ENCODE results near the gene PHACTR4. TPM values are rescaled to one million over a fixed set of nuclear protein-coding genes. Genes with fewer than 3 reads are reported as not detected.

The PHACTR4 gene
- total RNA-seq, 1 experiment from 2014 or later: 9.1 TPM

DNA sequence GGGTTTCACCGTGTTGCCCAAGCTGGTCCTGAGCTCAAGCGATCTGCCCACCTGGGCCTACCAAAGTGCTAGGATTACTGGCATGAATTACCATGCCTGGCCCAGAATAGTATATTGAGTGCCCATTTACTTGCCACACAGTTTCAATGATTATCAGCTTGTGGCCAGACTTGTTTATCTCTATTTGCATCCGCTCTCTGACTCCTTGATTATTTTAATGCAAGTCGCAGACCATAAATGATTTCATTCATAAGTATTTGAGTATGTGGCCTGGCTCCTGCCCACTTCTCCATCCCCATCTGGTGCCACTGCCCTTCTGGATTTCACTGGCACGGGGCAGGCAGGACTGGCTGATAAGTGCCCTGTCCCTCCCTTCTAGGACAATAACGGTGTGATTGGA lies 165.1 kb downstream of the PHACTR4 start:
- H3K9ac ChIP-seq (ENCODE audit: low read length): no peak overlapping the region
- no peak for ATAC-seq
- CTCF ChIA-PET: no interaction called here

DNA sequence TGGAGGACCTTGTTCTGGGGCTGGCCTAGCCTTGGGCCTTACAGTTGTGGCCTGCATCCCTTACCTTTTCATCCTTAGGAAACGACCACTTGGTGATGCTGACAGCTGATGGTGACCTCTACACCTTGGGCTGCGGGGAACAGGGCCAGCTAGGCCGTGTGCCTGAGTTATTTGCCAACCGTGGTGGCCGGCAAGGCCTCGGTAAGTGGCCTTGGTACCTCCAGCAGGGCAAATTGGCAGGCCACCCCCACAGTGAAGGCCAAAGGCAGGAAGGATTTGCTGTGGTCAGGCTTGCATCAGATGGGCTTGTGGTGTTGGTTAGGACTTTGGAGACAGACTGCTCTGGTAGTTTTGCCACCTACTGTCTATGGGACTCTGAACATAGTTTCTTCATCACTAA lies 165.6 kb downstream of the PHACTR4 start:
- no peaks in the 10 kb centered on the region for H3K9me2 ChIP-seq (replicated peaks; ENCODE audit: low read length)
- H3K36me3 ChIP-seq (ENCODE audit: low read depth, low read length): peaks cover 51% of the 10 kb centered on the region
- H3K27ac ChIP-seq (ENCODE audit: low read length): no peak overlapping the region
- H3K4me1 ChIP-seq (ENCODE audit: insufficient read depth, low read length): no peaks in the 10 kb centered on the region
- no peak overlapping the region for H2AFZ ChIP-seq (ENCODE audit: low read length)
- TF ChIP-seq EZH2 (IDR thresholded peaks at IDR 0.05; ENCODE audit: low read length, unreplicated experiment): no peak
- TF ChIP-seq EZH2phosphoT487 (IDR thresholded peaks at IDR 0.05; ENCODE audit: borderline replicate concordance, low read length): no peak
- TF ChIP-seq, protein P1, sequence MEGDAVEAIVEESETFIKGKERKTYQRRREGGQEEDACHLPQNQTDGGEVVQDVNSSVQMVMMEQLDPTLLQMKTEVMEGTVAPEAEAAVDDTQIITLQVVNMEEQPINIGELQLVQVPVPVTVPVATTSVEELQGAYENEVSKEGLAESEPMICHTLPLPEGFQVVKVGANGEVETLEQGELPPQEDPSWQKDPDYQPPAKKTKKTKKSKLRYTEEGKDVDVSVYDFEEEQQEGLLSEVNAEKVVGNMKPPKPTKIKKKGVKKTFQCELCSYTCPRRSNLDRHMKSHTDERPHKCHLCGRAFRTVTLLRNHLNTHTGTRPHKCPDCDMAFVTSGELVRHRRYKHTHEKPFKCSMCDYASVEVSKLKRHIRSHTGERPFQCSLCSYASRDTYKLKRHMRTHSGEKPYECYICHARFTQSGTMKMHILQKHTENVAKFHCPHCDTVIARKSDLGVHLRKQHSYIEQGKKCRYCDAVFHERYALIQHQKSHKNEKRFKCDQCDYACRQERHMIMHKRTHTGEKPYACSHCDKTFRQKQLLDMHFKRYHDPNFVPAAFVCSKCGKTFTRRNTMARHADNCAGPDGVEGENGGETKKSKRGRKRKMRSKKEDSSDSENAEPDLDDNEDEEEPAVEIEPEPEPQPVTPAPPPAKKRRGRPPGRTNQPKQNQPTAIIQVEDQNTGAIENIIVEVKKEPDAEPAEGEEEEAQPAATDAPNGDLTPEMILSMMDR (conservative IDR thresholded peaks at IDR 0.05; ENCODE audit: low read depth, low read length): no peak
- H4K20me1 ChIP-seq (ENCODE audit: low read length): no peaks in the 10 kb centered on the region
- no peak overlapping the region for H3K9ac ChIP-seq (ENCODE audit: low read length)
- ChIA-PET CTCF (no interaction called here), POLR2A (ENCODE audit: unreplicated experiment) (no interaction called here)
- H3K27me3 ChIP-seq (ENCODE audit: low read length): no peaks in the 10 kb centered on the region
- no peaks in the 10 kb centered on the region for H3K9me3 ChIP-seq (ENCODE audit: low read length)
- BruUV-seq (replicated peaks): no TSS peak
- ATAC-seq (no peak), DNase-seq (no peak)
- no peak overlapping the region for H3K4me3 ChIP-seq (ENCODE audit: low read length)
- H3K79me2 ChIP-seq (ENCODE audit: low read length): peaks cover 2% of the 10 kb centered on the region; the same call in 1 of the 2 replicates
- no peak overlapping the region for H3K4me2 ChIP-seq (ENCODE audit: low read length)
- peaks cover 9% of the 10 kb centered on the region for H3F3A ChIP-seq (ENCODE audit: low read length, unreplicated experiment)
- intact Hi-C loops (cut with micrococcal nuclease): no loop called here

More for the DNA sequence above, 165.1 kb downstream of the PHACTR4 start:
- H3K9me2 ChIP-seq (replicated peaks; ENCODE audit: low read length): no peaks in the 10 kb centered on the region
- no peaks in the 10 kb centered on the region for H4K20me1 ChIP-seq (ENCODE audit: low read length)
- H3K36me3 ChIP-seq (ENCODE audit: low read depth, low read length): peaks cover 56% of the 10 kb centered on the region
- no peak for DNase-seq
- H3K79me2 ChIP-seq (ENCODE audit: low read length): peaks cover 7% of the 10 kb centered on the region; the same call in 1 of the 2 replicates
- peaks cover 9% of the 10 kb centered on the region for H3F3A ChIP-seq (ENCODE audit: low read length, unreplicated experiment)
- POLR2A ChIA-PET (ENCODE audit: unreplicated experiment): no interaction called here
- H3K27ac ChIP-seq (ENCODE audit: low read length): no peak overlapping the region
- no peaks in the 10 kb centered on the region for H3K9me3 ChIP-seq (ENCODE audit: low read length)
- no peak overlapping the region for H2AFZ ChIP-seq (ENCODE audit: low read length)
- TF ChIP-seq EZH2phosphoT487 (IDR thresholded peaks at IDR 0.05; ENCODE audit: borderline replicate concordance, low read length): no peak
- no peak for TF ChIP-seq EZH2 (IDR thresholded peaks at IDR 0.05; ENCODE audit: low read length, unreplicated experiment)
- TF ChIP-seq, protein P1 (conservative IDR thresholded peaks at IDR 0.05; ENCODE audit: low read depth, low read length): no peak
- H3K27me3 ChIP-seq (ENCODE audit: low read length): no peaks in the 10 kb centered on the region
- H3K4me1 ChIP-seq (ENCODE audit: insufficient read depth, low read length): no peaks in the 10 kb centered on the region
- intact Hi-C loops (cut with micrococcal nuclease): no loop called here
- H3K4me2 ChIP-seq (ENCODE audit: low read length): no peak overlapping the region
- H3K4me3 ChIP-seq (ENCODE audit: low read length): no peak overlapping the region
- no TSS peak for BruUV-seq (replicated peaks)

DNA sequence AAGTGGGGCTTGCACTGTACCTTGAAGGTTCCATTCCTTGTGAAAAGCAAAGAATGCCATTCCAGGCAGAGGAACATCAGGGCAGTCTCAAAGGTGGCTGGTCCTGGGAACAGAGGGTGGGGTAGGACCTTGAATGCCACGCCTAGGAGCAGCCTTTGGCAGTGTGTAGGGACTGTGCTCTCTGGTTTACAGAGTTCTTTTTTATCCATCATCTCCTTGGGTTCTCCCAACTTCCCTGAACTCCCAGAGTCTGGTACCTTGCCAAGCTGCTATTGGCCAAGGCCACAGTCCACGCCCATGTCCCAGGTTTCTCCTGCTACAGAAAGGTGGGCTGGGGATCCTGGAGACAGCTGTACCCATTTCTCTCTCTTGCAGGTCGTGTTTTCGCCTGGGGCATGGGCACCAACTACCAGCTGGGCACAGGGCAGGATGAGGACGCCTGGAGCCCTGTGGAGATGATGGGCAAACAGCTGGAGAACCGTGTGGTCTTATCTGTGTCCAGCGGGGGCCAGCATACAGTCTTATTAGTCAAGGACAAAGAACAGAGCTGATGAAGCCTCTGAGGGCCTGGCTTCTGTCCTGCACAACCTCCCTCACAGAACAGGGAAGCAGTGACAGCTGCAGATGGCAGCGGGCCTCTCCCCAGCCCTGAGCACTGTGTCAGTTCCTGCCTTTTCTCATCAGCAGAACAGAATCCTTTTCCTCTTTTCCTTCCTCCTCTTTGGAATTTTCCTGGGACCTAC lies 168.1 kb downstream of the PHACTR4 start:
- ChIA-PET POLR2A (ENCODE audit: unreplicated experiment) (no interaction called here), CTCF (interaction anchor here (0.5 to 0.6 kb wide), 2 partner anchors 111 to 192 kb away, joined by 3 read pairs; partner anchors contain the start of gene RNU11)
- no peak for ATAC-seq
- Histone ChIP-seq H3K4me1 (ENCODE audit: insufficient read depth, low read length) (no peaks in the 10 kb centered on the region), H2AFZ (ENCODE audit: low read length) (no peak overlapping the region), H3K9me2 (replicated peaks; ENCODE audit: low read length) (no peaks in the 10 kb centered on the region), H4K20me1 (ENCODE audit: low read length) (no peaks in the 10 kb centered on the region), H3K4me2 (ENCODE audit: low read length) (no peak overlapping the region), H3K9me3 (ENCODE audit: low read length) (no peaks in the 10 kb centered on the region), H3K79me2 (ENCODE audit: low read length) (no peaks in the 10 kb centered on the region), H3K9ac (ENCODE audit: low read length) (no peak overlapping the region), H3K27me3 (ENCODE audit: low read length) (no peaks in the 10 kb centered on the region), H3K36me3 (ENCODE audit: low read depth, low read length) (peaks cover 37% of the 10 kb centered on the region), H3F3A (ENCODE audit: low read length, unreplicated experiment) (peaks cover 9% of the 10 kb centered on the region), H3K27ac (ENCODE audit: low read length) (no peak overlapping the region), H3K4me3 (ENCODE audit: low read length) (no peak overlapping the region)
- intact Hi-C loops (cut with micrococcal nuclease): no loop called here
- no peak for DNase-seq
- no TSS peak for BruUV-seq (replicated peaks)
- no peak for TF ChIP-seq EZH2 (IDR thresholded peaks at IDR 0.05; ENCODE audit: low read length, unreplicated experiment)
- TF ChIP-seq EZH2phosphoT487 (IDR thresholded peaks at IDR 0.05; ENCODE audit: borderline replicate concordance, low read length): no peak
- TF ChIP-seq, protein P1 (conservative IDR thresholded peaks at IDR 0.05; ENCODE audit: low read depth, low read length): no peak
